GM21360 (cell line): Measurements from ENCODE around the gene PPP1R2C.

ENCODE experiments used
- ATAC-seq: cut with Tn5 transposase; IDR thresholded peaks from one replicate; pipeline ENCODE4 v1.9.1; 2021; ENCODE audit warnings: mild to moderate bottlenecking, moderate library complexity; ENCODE audit not compliant: unreplicated experiment

PPP1R2C gene

DNA sequence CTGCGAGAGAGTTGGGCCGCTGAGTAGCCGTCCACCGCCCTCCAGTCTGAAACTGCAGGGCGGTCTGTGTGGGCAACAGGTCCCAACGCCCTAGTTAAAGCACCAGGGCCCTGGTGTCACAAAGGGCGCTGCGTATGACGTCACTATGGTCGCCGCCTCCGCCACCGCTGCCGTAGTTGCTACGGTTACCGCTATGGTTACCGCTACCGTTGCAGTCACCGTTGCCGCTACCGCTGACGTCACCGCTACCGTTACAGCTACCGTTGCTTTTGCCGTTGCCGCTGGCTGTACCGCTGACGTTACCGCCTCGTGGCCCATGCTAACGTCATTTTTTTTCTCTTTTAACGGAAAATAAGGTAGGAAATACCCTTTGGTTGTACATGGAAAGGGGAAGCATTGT lies at the start of gene PPP1R2C:
PPP1R2C (minus strand) TSS at position 68 of the 400 bp plus-strand sequence. CDS start 84 bp downstream, outside the sequence.
- ATAC-seq: no peak

DNA sequence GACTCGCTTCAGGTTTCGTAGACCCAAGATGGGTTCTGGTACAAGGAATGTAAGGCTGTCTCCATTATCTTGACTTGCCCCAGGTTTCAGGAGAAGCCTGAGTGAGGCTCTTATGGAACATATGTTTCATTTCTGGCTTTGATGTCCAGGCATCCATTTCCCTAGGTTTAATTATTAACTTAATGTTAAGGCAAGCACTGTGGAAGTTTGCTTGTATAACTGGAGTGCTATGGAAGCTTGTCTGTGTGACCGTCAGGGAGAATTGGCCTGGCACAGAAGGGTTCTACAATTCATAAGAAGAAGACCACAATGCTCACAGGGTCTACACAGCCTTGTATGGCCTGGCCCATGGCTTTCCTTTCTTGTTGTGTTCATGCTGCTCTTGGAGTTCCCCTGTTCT lies 47.2 kb upstream of the PPP1R2C start:
- no peak for ATAC-seq

DNA sequence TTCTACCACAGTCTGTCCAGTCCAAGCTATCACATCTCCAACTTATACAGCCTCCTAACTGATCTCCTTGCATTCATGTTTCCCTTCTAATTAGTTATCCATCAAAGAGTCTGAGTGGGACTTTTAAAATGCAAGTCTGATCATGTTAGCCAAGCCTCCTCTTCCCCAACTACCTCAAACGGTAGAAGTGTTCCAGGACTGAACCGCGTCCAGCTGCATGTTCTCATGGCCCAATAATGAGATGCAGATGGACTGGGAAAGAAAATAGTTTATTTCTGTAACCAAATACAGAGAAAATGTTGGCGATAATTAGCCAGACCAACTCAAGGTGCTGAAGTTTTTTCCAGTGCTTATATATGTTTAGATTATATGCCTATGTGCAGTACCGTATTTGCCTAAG lies 46.6 kb upstream of the PPP1R2C start:
- no peak for ATAC-seq

DNA sequence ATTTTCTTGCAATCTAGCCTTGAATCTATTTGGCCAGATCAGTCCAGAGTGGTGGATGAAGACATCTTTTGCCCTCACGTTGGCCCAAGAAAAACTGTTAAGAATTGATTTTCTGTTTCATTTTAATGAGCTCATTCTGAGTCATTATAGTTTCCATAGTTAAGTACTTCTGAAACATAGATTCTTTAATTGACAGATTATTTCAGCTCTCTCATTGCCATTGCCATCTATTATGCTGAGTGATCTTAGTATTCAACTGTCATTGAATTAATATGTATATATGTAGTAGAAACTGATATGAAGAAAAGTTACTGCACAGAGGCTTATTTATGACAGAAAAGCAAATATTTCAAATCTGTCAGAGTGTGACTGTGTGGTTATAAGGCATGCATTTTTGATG lies 45.5 kb upstream of the PPP1R2C start:
- ATAC-seq: no peak

DNA sequence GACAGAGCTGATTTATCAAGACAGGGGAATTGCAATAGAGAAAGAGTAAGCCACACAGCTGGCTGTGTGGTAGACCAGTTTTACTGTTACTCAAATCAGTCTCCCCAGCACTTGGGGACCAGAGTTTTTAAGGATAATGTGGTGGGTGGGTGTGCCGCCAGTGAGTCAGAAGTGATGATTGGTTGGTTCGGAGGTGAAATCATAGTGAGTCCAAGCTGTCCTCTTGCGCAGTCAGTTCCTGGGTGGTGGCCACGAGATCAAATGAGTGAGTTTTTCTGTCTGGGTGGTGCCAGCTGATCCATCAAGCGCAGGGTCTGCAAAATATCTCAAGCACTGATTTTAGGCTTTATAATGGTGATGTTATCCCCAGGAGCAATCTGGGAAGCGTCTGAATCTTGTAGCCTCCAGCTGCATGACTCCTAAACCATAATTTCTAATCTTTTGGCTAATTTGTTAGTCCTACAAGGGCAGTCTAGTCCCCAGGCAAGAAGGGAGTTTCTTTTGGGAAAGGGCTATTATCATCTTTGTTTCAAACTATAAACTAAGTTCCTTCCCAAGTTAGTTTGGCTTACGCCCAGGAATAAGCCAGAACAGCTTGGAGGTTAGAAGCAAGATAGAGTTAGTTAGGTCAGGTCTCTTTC lies 44.0 kb upstream of the PPP1R2C start:
- ATAC-seq: no peak

DNA sequence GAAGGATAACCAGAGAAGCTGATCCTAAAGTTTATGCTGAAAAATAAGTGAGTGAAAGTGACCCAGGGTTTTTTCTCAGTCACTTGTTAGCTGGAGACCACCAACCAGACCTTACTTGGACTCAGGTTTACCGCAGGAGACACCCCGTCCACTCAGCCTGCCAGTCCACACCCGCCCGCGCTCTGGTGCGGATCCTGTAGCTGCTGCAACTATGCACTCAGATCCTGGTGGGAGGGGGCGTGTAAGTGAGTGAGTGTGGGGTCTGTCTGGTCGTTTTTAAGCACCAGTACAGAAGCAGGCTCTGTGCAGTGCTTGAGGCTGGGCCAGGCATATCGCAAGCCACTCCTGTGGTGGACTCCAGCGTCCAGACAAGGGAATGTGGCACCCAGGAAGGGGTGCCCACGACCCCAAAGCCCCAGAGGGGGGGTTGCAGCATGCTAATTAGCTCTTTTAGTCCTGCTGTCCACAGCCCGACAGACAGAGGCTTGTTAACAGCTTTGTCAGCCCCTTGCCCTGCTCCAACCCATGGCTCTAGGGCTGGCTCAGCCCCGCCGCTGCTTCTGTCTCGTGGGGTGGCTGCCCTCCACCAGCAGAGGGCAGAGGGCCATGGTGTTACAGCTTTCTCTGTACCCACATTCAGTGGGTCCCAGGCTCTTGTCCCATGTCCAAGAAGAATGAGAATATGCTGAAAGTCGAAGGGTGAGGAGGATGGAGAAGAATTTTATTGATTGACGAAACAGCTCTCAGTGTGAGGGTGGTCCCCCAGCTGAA lies 40.4 kb upstream of the PPP1R2C start:
- ATAC-seq: no peak

DNA sequence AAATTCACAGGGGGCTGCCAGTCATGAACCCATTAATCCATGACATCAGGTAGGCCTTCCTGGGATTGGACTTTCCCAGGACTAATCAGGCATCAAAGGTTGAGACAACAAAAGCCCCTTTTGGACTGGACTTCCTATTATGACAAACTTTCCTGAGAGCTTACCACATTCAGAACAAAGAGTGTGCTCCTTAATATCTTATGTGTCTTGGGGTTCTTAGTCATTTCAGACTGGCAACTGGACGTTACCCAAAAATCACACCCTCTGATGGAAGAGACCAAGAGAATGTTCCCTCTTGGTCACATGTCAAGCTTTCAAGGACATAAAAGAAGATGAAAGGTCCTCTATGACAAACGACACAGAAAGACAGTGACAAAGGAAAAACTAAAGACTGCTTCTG lies 31.6 kb upstream of the PPP1R2C start:
- ATAC-seq: no peak

DNA sequence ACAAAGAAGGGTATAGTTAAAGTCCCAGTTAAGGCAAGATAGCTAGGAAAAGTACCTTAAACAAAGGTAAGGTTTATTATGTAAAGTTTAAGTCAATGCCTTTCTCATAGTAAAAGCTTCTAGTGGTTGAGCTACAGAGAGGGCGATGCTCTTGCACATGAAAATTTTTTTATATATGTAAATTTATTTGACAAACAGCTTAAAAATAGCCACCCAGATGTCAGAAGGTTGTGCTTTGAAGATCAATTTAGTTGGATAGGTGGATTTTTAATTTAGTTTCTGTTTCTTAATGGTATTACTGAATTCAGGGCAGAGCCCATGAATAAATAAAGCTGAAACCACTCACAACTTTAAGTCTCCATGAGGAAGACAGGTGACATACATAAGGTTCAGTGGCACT lies 29.4 kb upstream of the PPP1R2C start:
- no peak for ATAC-seq

DNA sequence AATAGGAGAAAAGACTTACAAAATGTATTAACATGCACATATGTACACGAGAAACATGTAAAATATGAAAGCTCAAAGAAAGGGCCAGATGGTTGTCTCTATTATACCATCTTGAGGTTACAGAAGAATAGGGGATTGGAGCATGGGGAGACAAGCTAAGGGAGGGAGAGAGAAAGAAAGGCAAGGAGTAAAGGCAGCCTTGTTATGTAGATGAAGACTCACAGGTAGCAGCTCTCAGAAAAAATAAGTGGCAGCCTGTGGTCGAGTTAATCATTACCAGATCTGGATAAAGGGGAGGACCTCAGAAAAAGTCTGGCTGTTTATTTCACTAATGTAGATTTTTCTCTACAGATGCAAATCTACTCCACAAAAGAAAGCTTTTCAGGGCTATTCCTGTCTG lies 26.6 kb upstream of the PPP1R2C start:
- ATAC-seq: no peak

DNA sequence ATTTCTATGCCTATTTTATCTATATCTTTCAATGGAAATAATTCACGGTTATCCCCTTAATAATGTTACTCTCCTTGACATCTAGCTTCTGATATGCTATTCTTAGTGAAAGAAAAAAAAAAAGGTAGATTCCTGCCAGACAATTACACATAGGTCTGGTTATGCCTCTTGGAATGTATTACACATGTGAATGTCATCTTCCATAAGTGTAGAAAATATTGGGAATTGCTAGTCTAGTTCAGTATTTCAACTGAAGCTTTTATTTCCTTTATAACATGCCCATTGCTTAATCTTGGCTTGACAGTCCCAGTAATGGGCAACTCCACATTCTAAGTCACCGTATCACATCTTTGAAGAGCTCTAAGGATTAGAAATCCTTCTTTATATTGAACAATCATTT lies 25.4 kb upstream of the PPP1R2C start:
- ATAC-seq: no peak

DNA sequence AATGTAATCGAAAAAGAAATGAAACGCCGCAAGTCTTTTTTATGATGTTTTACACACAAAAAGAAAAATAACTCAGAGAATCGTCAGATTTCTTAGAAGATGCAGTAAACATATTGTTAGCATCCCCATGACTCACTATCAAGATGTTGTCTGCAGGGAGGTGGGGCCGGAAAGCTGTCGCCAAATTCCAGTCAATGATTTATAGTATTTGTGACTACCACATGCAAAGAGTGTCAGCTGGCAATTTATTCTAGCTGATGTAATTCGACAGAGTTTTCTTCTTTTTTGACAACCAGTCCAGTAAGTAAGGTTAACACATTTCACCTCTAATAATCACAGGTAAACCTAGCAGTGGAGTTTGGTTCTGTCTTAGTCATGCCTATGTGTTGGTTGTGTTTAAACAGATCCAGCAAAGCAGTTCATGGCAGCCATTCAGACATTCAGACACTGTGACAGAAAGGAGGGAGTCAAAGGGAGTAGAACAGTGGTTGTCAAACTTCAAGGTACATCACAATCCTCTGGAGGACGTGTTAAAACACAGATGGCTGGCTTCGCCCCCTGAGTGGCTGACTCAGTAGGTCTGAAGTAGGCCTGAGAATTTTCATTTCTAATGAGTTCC lies 19.8 kb upstream of the PPP1R2C start:
- ATAC-seq: no peak

DNA sequence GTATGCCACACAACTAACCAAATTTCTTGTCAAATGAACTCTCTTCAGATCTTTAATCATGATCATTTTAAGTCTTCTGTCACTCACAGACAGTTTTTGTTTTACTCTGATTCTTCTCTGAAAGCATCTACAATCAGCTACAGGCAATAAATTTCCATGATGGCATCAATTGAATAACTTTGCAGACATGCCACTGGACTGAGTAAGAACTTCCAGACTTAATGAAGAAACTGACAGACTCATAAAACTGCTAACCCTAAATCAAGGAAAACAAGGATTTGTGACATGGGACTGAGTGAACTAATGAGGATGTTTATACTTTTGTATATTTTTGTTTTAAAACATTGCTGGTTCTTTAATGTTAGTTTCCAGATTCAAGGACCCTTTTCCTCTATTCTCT lies 5.5 kb upstream of the PPP1R2C start:
- ATAC-seq: no peak

DNA sequence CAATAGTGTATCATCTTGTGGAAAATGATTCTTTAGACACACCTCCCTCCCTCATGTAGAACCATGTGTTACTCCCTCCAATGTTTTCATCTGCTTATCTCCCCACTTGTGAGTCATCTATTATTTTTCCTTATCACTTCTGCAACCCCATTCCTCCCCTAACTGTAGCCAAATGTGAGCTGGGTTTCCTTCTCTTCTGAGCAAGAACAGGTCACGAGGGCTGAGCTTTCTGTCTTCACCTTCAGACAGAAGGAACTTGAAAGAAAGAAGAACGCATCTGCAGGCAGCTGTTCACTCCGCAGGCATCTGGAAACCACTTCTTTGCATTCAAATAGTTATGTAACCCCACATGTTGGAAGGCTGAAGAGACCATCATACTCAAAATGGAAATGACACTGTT lies 1.8 kb downstream of the PPP1R2C start:
- no peak for ATAC-seq

DNA sequence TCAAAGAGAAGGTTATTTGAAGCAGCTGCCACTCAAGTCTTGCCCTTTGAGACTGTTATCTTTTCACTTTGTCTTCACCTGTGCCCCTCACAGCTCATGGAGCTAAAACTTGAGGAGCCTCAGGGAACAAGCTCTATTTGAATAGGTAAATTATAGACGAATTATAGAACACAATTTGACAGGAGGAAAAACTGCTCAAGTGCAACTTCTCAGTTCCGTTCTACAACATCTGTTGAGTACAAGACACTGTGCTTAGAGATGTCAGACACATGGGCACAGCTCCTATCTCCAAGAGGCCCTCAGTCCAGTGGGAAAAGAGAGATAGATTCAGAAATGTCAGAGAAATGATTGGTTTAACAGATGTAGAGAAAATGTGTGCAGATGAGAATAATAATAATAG lies 5.1 kb downstream of the PPP1R2C start:
- ATAC-seq: no peak

DNA sequence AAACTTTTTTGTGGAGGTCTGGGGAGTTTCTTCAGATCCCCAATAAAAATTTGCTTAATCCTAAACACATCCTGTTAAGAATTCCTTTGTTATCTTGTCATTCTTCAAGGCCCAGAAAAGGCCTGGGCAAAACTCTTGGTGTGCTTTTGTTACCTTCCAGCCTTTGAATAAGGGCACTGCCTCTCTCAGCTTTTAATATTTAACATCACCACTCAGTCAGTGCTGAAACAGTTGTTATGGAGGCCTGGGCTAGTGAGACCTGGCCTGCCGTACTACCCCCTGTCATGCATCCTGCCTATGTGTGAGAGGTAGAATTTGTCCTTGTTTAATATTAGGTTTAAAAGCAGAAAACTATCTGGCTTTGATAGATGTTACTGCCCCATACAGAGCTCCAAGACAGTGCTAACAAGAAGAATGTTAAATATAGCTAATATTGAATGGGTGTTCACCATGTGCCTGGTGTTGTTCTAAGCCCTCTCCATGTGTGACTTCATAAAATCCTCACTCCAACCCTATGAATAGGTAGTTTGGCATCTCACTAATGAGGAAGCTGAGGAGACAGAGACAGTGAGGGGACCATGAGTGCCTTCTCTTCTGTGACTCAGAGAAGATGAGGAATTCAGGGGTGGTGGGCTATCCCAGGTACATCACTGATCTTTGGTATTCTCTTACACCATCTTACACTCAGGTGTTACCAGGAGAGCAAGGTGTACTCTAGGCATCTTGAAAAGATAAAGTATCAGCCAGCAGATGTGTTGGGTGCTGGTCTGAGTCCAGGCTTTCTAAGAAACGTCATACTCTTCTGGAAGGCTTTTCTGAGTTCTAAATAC lies 6.2 kb downstream of the PPP1R2C start:
- no peak for ATAC-seq

DNA sequence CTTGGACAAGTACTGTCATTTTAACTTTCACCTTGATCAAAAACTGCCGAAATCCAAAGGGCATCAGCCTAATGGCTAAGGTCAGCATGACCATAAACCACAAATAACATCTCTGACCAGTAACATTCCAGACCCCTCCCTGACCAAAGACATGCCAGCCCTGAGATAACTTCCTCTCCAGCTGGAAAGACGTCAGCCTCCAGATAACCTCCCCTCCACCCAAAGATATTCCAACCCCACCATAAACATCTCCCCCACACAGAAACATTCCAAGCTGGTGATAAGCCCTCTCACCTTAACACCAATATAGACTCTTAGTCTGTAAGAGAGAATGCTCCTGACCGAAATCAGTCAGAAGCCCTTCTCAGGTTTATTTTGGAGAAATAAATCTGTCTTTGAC lies 7.4 kb downstream of the PPP1R2C start:
- no peak for ATAC-seq

DNA sequence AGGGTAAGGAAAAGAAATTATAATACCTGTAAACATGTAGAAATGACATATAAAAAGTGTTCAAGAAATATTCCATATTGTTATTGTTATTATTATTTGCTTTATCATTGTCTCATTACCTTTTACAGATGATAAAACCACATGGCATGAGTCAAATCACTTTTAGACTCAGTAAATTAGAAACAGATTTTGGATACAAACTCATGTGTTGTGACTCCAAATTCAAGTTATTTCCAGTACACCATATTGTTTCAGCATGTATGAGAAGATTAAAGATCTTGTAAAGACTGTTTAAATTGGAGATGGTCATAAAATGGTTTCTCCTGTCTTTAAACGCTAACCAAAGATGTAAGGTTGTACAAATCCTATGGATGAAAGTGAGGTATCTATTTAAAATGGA lies 18.1 kb downstream of the PPP1R2C start:
- ATAC-seq: no peak

DNA sequence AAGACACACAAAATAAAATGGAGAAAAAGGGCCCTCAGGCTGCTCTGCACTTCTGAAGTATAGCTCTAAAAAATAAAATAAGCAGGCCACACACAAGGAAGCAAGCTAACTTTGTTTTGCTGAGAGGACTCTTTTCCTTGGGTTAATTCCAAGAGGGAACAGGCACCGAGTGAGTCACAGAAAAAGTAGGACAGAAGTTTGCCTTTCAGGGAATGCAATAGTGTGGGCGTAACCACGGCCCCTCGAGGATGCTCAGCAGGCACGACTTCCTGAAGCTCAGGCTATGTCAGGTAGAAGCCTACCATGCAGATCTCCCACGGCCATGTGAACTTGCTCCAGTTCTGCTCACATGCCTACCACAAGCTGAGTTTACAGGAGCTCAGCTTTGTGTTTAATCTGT lies 22.1 kb downstream of the PPP1R2C start:
- no peak for ATAC-seq

DNA sequence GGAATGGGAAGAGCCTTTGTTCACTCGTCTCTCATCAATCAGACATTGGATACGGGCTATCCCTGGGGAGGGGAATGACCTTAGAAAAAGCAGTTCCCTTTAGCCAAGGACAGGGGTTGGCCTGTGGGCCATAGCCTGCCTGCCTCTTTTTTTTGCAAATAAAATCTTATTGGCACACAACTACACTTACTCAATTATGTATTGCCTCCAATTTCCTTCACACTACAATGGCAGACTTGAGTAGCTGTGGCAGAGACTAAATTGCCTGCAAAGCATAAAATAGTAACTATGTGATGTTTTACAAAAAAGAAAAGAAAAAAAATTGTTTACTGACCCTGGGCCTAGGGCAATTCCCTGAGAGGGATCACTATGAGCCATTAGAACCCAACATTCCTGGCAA lies 23.4 kb downstream of the PPP1R2C start:
- no peak for ATAC-seq

DNA sequence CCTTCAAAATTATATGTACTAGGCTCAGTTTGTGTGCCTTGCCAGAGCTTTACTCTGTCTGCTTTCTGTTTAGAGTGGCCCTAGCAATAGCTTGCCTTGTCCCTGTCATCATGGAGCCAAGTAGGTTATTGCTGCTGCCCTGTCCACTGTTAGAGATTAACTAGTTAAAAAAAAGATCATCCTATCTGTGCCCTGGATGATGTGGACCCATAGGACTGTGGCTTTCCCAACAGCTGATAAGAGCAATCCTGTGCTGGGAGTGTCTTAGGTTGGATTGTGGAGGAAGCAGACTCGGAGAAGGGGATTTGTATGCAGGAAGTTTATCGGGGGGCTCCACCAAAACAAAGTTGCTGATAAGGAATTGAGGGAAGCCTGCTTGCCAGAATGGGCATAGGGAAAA lies 23.8 kb downstream of the PPP1R2C start:
- no peak for ATAC-seq

DNA sequence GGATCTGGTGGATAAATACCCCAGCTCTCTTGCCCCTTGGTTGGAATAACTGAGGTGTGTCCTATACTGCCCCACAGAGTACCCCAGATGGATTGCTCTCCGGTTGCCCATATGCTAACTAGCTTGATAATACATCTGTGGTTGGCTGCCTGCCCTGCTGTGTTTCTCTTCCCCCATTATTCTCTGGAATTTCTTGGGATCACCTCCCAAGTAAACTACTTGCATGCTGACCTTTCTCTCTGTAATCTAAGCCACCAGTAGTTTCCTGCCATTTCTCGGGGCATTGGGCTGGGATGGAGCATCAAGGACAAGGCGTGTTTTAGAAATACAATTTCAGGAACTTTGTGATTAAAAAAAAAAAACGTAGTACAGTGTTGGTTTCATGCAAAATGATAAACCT lies 25.2 kb downstream of the PPP1R2C start:
- ATAC-seq: no peak
